Prostate gland (tissue), 2 donors: ENCODE results near the gene CRIP3.

ENCODE experiments used
- CTCF ChIP-seq, 4 experiments: fragments of 200-600 bp in 2 of 4; fragments of 450-650 bp in 2 of 4; sonication (generic) in 2 of 4; IDR thresholded peaks; 1 replicate in 3 of 4; 2 replicates in 1 of 4; pipeline ENCODE4 v1.5.1; 2016 to 2019; ENCODE audit warnings: antibody characterized with exemption in 4 of 4, mild to moderate bottlenecking in 2 of 4, moderate library complexity in 2 of 4
- POLR2A ChIP-seq: fragments of 450-650 bp; IDR thresholded peaks from one replicate; pipeline ENCODE4 v1.6.1; 2016; ENCODE audit warnings: antibody characterized with exemption, mild to moderate bottlenecking
- POLR2AphosphoS5 ChIP-seq: sonication (generic); formaldehyde crosslinking; IDR thresholded peaks from one replicate; pipeline ENCODE4 v1.6.1; 2017; ENCODE audit warnings: antibody characterized with exemption

- TF ChIP-seq CTCF (IDR thresholded peaks at IDR 0.05) = no peak
- no peak for TF ChIP-seq POLR2A
- no peak for TF ChIP-seq POLR2AphosphoS5
Observed at GRCh38 chr6:43256670-43257366, 51.8 kb downstream of the CRIP3 start.
